GM19452 (cell line): ENCODE results near the gene CREBZF.

Experiments used
- ATAC-seq: cut with Tn5 transposase; IDR thresholded peaks from one replicate; pipeline ENCODE4 v1.9.1; 2021; ENCODE audit not compliant: unreplicated experiment

Gene CREBZF, protein sequence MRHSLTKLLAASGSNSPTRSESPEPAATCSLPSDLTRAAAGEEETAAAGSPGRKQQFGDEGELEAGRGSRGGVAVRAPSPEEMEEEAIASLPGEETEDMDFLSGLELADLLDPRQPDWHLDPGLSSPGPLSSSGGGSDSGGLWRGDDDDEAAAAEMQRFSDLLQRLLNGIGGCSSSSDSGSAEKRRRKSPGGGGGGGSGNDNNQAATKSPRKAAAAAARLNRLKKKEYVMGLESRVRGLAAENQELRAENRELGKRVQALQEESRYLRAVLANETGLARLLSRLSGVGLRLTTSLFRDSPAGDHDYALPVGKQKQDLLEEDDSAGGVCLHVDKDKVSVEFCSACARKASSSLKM

GRCh38 chr11:85664615-85665481, at the start of gene CREBZF:
CREBZF (minus strand) TSS chr11:85665129; CDS start chr11:85664875, 254 bp downstream.
- peak; percentile 91 for ATAC-seq

DNA sequence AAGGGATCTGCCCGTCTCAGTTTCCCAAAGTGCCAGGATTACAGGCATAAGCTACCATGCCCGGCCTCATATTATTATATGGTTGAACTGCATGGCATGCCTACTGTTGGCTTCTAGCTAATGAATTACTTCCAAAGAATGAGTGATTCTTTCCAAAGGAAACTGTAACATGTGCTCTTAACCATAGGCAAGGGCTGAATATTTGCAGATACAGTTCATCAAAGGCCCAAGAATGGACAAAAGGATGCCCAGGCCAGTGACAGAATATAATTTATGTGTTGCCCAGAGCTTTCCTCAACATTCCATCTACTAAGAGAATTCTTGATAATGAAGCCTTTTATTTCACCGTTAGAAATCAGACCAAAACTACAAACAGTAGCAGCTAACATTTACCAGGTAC, 48.0 kb upstream of the CREBZF start:
- ATAC-seq: no peak

GRCh38 chr11:85710917-85711316, 46.0 kb upstream of the CREBZF start:
- no peak for ATAC-seq

DNA sequence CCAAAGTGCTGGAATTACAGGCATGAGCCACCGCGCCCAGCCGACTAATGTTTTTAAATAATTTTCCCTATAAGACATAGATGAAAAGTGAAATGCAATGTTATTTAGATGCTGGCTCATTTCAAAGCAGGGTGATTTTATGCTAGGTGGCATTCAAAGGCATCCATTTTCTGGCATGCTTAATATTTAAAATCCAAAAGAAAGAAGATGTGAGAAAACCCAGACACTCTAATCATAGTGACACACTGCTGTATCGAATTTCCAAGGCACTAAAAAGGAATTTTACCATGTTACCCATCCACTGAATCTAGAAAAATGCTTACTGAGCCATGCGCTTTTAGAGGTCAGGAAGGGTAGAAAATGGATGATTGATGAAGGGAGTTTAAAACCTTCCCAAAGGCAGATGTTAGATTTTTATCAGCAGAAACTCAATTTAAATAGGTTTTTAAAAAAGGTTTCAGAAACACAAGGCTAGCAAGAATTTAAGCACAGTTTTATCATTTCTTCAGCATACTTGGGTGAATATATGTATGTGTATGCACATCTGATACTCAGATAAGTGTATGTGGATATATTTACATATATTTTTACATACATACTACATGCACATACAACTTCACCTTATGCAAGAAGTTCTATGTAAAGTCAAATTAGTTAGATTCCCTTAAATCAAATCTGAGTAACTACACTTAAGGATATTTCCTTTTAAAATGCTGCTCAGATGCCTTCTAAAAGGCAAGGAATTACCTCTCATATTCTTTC, 45.2 kb upstream of the CREBZF start:
- ATAC-seq: no peak

DNA sequence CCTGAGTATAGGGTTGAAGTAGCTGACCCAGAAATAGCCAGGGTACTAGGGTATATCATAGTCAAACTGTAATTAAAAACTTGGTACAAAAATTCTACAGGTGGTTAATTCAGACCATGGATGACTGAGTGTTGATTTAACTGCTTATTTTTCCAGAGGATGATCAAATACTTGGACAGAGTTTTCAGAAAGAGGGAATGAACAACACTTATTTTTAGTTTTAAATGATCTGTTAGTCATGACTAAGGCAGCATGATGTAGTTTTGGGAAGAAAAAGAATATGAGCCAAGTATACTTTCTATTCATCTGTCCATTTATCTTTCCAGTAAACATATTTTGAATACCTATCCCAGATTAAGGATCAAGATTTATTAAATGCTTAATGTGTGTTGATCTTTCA, 40.9 kb upstream of the CREBZF start:
- ATAC-seq: no peak

DNA sequence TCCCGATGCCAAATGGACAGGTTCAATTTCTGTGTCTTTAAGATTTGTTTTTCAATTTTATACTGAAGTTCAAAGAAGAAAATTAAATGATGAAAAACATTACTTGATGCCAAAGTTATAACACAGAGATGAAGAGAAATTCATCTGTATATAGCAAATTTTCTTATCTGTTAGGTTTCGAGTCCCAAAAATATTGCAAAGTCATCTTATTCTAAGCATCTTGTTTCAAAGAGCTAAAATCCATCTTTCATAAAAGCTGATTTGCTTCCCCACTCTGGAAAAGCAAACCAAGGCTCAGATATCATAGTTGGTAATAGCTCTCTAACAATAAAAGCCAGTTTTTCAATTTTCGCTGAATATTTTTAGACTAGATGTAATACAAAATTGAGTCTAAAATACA, 40.0 kb upstream of the CREBZF start:
- no peak for ATAC-seq

DNA sequence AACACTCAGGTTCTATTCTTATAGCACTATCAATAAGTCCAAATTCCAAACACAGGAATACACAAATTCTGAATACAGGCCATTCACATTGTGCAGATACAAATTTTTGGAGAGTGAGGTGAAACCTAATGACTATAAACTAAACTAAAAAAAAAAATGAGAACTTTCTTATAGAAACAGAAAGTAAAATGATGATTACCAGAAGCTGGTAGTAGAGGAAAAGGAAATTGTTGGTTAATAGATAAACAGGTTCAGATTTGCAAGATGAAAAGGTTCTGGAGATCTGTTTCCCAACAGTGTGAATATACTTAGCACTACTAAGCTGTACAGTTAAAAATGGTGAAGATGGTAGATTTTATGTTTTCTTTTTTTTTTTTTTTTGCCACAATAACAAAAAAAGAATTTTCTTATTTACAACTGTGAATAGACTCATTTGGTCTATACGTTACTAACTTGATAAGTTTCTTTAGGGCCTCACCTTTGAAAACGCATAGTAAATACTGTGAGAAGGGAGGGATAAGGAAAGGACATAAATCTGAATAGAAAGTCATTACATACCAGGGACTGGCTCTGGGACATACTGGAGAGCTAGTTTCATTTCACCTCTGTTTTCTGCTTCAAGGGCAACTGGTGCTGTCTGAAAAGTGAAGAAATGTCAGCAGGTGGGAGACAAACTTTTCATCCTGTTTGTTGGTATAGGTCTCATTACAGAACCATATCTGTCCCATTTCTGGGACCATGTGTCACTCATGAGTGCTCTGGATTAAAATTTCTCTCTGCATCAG, 35.2 kb upstream of the CREBZF start:
- peak; percentile 88 for ATAC-seq

- ATAC-seq: no peak
These were observed 33.3 kb upstream of the CREBZF start for GRCh38 chr11:85698195-85698594.

DNA sequence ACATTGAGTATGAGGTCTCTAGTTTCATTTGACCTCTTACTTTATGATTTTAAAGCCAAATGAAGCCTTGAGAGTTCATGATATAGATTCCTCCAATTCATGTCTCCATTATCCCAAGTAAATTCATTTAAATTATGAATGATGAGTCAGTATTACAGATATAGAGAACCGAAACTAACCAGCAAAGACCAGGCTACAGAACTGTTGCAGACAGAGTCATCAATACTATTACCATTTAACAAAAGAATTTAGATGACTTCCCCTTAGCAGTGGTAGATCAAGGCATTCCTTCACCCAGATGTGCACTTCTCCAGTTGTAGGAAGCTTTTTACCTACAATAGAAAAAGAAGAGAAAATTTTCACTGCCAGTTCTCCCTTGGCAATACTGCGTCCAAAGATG, 32.8 kb upstream of the CREBZF start:
- no peak for ATAC-seq

- ATAC-seq: no peak
These were observed 30.6 kb upstream of the CREBZF start for GRCh38 chr11:85695546-85695945.

DNA sequence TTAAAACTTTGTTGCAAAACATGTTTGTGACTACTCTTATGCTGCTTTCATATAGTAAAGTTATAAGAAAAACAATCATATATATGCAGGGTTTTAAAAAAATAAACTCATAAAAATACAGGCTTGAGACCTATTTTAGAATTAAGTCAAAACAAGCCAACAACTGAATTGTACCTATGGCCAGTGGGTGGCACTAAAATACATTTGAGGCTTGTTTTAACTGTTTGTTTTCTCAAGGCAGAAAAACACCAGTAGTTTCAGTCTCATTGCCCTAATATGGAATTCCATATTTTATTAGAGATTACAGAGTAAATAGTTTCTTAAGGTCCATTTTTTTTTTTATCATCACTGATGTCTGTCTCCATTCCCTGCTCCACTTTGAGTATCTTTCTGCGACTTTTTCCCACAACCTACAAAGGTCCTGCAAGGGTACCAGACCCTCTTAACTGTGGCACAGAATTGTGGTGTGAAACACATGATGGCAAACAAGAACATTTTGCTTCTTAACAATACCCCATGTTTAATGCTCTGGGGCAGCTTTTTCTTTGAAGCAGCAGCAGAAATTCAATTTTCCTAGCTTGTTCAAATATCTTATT, 29.6 kb upstream of the CREBZF start:
- ATAC-seq: no peak

DNA sequence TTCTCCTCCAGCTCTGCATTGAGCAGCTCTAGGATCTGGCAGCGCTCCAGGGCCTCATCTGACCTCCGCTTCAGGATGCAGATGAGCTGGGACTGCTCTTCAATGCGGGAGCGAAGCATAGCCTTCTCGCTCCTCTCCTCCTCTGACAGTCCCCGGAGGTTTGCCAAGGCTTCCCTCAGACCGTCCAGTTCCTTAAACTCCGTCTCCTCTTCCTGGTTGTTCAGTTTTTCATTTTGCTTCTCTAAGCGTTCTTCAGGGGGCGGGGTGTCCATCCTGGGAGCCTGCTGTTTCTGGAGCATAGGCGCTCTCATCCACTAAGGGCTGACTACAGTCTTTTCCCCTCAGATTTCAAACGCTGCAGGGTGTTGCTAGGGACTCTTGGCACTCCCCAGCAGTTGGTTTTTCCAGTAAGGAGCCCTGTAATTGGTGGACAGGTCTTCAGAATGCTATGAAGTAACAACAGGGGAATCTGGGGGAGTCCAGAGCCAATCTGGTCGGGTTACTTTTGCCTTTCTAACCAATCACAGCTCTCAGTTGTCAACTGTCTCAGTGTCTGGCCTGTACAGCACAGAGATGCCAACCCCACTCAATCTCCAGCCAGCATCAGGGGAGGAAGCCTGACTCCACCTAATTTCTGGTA, 21.0 kb upstream of the CREBZF start, which contains the start of gene CCDC89:
Gene CCDC89 (minus strand): TSS at position 376 of the 640 bp plus-strand sequence. CDS start 65 bp downstream, at position 311.
- ATAC-seq: no peak

GRCh38 chr11:85685125-85685819, 20.3 kb upstream of the CREBZF start:
- ATAC-seq: no peak

DNA sequence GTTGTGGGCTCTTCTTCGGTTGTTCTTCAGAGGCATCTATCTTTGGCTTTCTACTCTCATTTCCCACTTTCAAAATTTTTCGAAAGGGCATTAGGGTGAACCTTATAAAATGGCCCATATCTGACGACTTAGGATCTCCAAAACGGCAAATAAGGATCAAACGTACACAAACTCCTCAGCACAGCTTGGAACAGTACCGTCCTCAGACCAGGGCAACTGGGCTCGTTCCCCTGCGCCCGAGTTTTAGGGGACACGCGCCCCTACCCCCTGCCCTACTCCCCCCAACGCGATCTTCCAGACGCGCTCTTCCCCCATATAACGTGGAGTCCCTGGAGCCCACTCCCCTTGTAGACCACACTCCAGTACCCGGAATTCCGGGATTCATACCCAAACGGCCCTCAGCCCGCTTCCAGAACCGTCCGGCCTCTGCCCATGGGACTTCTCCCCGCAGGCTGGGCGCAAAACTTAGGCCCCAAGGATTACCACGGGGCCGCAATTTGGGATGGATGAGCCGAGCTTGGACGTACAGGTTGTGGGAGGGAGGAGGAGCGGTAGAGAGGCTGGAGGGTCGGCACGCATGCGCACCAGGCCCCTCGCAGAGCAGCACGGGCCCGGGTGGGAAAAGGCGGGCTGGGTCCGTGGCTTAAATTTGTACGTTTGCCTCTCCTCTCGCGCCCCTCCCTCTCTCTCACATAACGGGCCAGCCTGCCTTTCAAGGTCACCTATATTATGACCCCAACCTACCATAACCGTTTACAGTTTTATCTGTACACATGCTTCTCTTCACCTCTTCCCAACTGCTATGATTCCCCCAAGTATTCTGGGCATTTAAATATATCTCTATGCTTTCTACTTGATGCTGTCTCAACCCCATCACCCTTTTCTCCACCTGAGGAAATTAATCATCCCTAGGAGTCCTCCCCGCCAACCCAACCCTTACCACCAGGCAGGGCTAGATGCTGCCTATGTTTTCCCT, 17.7 kb upstream of the CREBZF start:
- peak; percentile 89 for ATAC-seq

- no peak for ATAC-seq
These were observed 16.0 kb upstream of the CREBZF start for GRCh38 chr11:85680897-85681296.

- ATAC-seq: no peak
These were observed 14.6 kb upstream of the CREBZF start for GRCh38 chr11:85679576-85679975.

DNA sequence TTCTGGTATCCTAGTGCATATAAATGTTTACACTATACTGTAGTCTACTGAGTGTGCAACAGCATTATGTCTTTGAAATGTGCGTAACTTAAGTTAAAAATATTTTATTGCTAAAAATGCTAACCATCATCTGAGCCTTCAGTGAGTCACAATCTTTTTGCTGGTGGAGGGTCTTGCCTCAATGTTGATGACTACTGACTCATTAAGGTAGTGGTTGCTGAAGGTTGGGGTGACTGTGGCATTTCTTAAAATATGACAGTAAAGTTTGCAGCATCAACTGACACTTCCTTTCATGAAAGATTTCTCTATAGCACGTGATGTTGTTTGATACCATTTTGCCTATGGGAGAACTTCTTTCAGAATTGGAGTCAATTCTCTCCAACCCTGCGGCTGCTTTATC, 8.5 kb upstream of the CREBZF start:
- no peak for ATAC-seq
